Activated naive CD4-positive, alpha-beta T cell treated with anti-CD3 and anti-CD28 coated beads, Interleukin-2, amount 50 U/mL, for 72 hours (primary cell): ENCODE results near the gene ZNF330. TPM values are rescaled to one million over a fixed set of nuclear protein-coding genes. Genes with fewer than 3 reads are reported as not detected.
"Not testable (repeated sequence)": the region's sequence is repeated elsewhere in the genome, so short reads cannot be mapped to it uniquely, and the experiment has no call there.

ENCODE experiments used
- ATAC-seq, 2 donors: fragments of 150-1000 bp; cut with Tn5 transposase; 2 replicates each; pipeline ENCODE4 v1.10.0; 2021; ENCODE audit warnings: mild to moderate bottlenecking in 2 of 2, moderate library complexity in 2 of 2
- DNase-seq, 2 donors: peaks; one replicate each; pipeline ENCODE4 v3.0.0; 2021 to 2022; ENCODE audit warnings: low spot score in 2 of 2
- H3K27ac Mint-ChIP-seq, 2 donors: one replicate each; pipeline ENCODE4 v1.8.0; 2022; ENCODE audit warnings: mild to moderate bottlenecking in 2 of 2, mixed read lengths in 2 of 2
- H3K36me3 Mint-ChIP-seq, 2 donors: one replicate each; pipeline ENCODE4 v1.8.0; 2022; ENCODE audit warnings: mixed read lengths in 2 of 2
- H3K9me3 Mint-ChIP-seq, 2 donors: one replicate each; pipeline ENCODE4 v1.8.0; 2022; ENCODE audit warnings: mixed read lengths in 2 of 2
- total RNA-seq, 2 donors: library from RNA; stranded (reverse); gene quantifications; one replicate each; pipeline ENCODE4 v1.2.3, GENCODE V29; 2022

The ZNF330 gene
- 10 to 100 TPM; 53.0 to 54.2 TPM for total RNA-seq

GRCh38 chr4:141220691-141221659 is at the start of gene ZNF330:
Gene ZNF330, plus strand, starts transcription at chr4:141220895. Its CDS starts 1,477 bp downstream, at chr4:141222372.
- ATAC-seq (peak; percentile 90 to 91), DNase-seq (peak; percentile 87 to 94)
- H3K36me3 Mint-ChIP-seq = peaks cover 18 to 26% of the 10 kb centered on the region in 2 donors
- H3K9me3 Mint-ChIP-seq = no peaks in the 10 kb centered on the region
- peak within 1 kb of the TSS; percentile 97 to 99 for H3K27ac Mint-ChIP-seq

- ATAC-seq (no peak), DNase-seq (no peak)
- H3K27ac Mint-ChIP-seq = no peak overlapping the region
- no peaks in the 10 kb centered on the region for H3K9me3 Mint-ChIP-seq
- H3K36me3 Mint-ChIP-seq = no peaks in the 10 kb centered on the region
Measured at GRCh38 chr4:141174457-141174856, 46.2 kb upstream of the ZNF330 start.

GRCh38 chr4:141177171-141177570 is 43.5 kb upstream of the ZNF330 start:
- Mint-ChIP-seq H3K36me3 (no peaks in the 10 kb centered on the region), H3K9me3 (no peaks in the 10 kb centered on the region), H3K27ac (no peak overlapping the region)
- no peak for DNase-seq
- no peak for ATAC-seq

GRCh38 chr4:141179474-141180373 is 41.0 kb upstream of the ZNF330 start:
- no peaks in the 10 kb centered on the region for H3K36me3 Mint-ChIP-seq
- DNase-seq (no peak), ATAC-seq (no peak)
- H3K27ac Mint-ChIP-seq = no peak overlapping the region
- H3K9me3 Mint-ChIP-seq = peaks cover 0 to 3% of the 10 kb centered on the region in 2 donors

- H3K36me3 Mint-ChIP-seq = no peaks in the 10 kb centered on the region
- H3K9me3 Mint-ChIP-seq = peaks cover 0 to 8% of the 10 kb centered on the region in 2 donors
- no peak for DNase-seq
- no peak for ATAC-seq
- no peak overlapping the region for H3K27ac Mint-ChIP-seq
Measured at GRCh38 chr4:141180991-141181761, 39.5 kb upstream of the ZNF330 start.

- not testable (repeated sequence) for DNase-seq, H3K36me3 Mint-ChIP-seq, ATAC-seq
Measured at GRCh38 chr4:141183491-141183890, 37.2 kb upstream of the ZNF330 start.

GRCh38 chr4:141192564-141192963 is 28.1 kb upstream of the ZNF330 start:
- H3K36me3 Mint-ChIP-seq = no peaks in the 10 kb centered on the region

More at GRCh38 chr4:141183491-141183890, 37.2 kb upstream of the ZNF330 start:
- not testable (repeated sequence) for H3K27ac Mint-ChIP-seq
- H3K9me3 Mint-ChIP-seq = peaks cover 4 to 12% of the 10 kb centered on the region in 2 donors

GRCh38 chr4:141193516-141194034 is 27.1 kb upstream of the ZNF330 start:
- ATAC-seq (no peak), DNase-seq (no peak)
- H3K9me3 Mint-ChIP-seq = peaks cover 0 to 6% of the 10 kb centered on the region in 2 donors
- no peak overlapping the region for H3K27ac Mint-ChIP-seq
- H3K36me3 Mint-ChIP-seq = no peaks in the 10 kb centered on the region

More at GRCh38 chr4:141192564-141192963, 28.1 kb upstream of the ZNF330 start:
- Mint-ChIP-seq H3K27ac (no peak overlapping the region), H3K9me3 (peaks cover 0 to 3% of the 10 kb centered on the region in 2 donors)
- ATAC-seq (no peak), DNase-seq (no peak)

GRCh38 chr4:141195095-141195707 is 25.5 kb upstream of the ZNF330 start:
- no peaks in the 10 kb centered on the region for H3K36me3 Mint-ChIP-seq
- no peak for DNase-seq
- H3K27ac Mint-ChIP-seq = no peak overlapping the region
- peaks cover 0 to 8% of the 10 kb centered on the region in 2 donors for H3K9me3 Mint-ChIP-seq
- no peak for ATAC-seq

GRCh38 chr4:141196227-141196933 is 24.3 kb upstream of the ZNF330 start:
- Mint-ChIP-seq H3K9me3 (peaks cover 0 to 10% of the 10 kb centered on the region in 2 donors), H3K27ac (no peak overlapping the region), H3K36me3 (no peaks in the 10 kb centered on the region)
- ATAC-seq = no peak
- no peak for DNase-seq

GRCh38 chr4:141207961-141208360 is 12.7 kb upstream of the ZNF330 start:
- Mint-ChIP-seq H3K9me3 (peaks cover 0 to 4% of the 10 kb centered on the region in 2 donors), H3K27ac (no peak overlapping the region), H3K36me3 (no peaks in the 10 kb centered on the region)
- ATAC-seq (no peak), DNase-seq (no peak)

- no peaks in the 10 kb centered on the region for H3K36me3 Mint-ChIP-seq
- no peak for DNase-seq
- no peak overlapping the region for H3K27ac Mint-ChIP-seq
- no peak for ATAC-seq
- peaks cover 0 to 4% of the 10 kb centered on the region in 2 donors for H3K9me3 Mint-ChIP-seq
Measured at GRCh38 chr4:141210168-141210567, 10.5 kb upstream of the ZNF330 start.

- no peak for ATAC-seq
- no peak for DNase-seq
- no peak overlapping the region for H3K27ac Mint-ChIP-seq
Measured at GRCh38 chr4:141213550-141213991, 7.1 kb upstream of the ZNF330 start.

GRCh38 chr4:141215030-141215429 is 5.7 kb upstream of the ZNF330 start:
- no peak for DNase-seq
- ATAC-seq = no peak

More at GRCh38 chr4:141213550-141213991, 7.1 kb upstream of the ZNF330 start:
- peaks cover 0 to 4% of the 10 kb centered on the region in 2 donors for H3K9me3 Mint-ChIP-seq
- no peaks in the 10 kb centered on the region for H3K36me3 Mint-ChIP-seq

More at GRCh38 chr4:141215030-141215429, 5.7 kb upstream of the ZNF330 start:
- Mint-ChIP-seq H3K9me3 (peaks cover 0 to 4% of the 10 kb centered on the region in 2 donors), H3K36me3 (no peaks in the 10 kb centered on the region), H3K27ac (no peak overlapping the region)
